Stimulated activated CD4-positive, alpha-beta T cell treated with anti-CD3 and anti-CD28 coated beads, Interleukin-4, amount 100 ng/mL, for 1 hour (primary cell): ENCODE data around the gene GRK1.

Experiments used
- DNase-seq: peaks from one replicate; pipeline ENCODE4 v3.0.0-alpha.2; 2020

The GRK1 gene

DNA sequence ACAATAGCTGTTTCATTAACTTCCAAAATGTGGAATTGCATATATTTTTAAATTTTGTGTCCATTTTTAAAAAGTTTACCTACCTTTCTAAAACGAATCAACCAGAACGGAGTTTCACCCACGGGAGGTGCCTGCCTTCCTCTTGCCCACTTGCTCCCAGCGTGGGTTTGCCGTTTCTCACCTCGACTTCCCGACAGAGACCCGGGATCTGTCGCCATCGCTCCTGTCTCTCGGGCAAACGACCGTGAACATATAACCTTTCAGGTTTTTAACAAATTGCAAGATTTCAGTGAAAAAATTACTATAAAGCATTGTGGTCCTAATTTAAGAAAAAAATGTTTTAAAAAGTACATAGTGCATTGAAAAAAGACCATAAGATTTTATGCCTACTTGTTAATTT, 96.2 kb downstream of the GRK1 start:
- no peak for DNase-seq

DNA sequence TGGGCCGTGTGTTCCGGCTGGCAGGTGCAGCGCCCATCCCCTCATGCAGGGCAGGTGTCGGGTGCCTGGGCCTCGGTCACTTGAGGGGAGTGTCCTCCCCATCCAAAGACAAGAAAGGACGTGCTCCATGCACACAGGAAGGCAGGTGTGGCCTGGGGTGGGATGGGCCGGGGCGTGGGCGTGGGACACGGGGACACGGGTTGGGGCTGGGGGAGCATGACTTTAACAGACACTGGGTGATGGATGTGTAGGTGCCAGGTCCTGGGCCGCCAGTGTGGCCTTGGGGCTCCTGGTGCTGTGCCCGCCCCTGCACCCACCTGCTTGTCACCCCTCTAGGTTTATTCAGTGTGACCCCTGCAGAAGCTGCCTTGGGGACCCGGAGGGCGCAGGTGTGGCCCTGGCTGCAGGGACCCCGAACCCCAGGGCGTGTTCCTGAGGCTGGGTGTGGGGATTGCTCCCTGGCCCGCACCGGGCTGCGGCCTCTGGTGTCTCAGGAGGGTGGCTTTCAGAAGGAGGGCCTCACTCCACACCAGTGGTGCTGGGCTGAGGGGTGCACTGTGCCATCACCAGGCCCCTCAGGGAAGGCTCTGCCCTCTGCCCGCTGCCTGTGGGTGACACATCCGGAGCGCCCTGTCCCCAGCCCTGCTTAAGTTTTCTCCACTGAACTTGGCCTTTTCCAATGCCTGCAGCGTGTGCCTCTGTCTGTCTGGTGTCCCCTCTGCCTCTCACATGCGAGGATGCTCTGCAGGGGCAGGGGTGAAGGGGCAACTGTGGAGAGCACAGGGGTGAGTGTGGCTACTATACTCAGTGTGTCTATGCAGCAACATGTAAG, 97.2 kb downstream of the GRK1 start:
- DNase-seq = no peak

DNA sequence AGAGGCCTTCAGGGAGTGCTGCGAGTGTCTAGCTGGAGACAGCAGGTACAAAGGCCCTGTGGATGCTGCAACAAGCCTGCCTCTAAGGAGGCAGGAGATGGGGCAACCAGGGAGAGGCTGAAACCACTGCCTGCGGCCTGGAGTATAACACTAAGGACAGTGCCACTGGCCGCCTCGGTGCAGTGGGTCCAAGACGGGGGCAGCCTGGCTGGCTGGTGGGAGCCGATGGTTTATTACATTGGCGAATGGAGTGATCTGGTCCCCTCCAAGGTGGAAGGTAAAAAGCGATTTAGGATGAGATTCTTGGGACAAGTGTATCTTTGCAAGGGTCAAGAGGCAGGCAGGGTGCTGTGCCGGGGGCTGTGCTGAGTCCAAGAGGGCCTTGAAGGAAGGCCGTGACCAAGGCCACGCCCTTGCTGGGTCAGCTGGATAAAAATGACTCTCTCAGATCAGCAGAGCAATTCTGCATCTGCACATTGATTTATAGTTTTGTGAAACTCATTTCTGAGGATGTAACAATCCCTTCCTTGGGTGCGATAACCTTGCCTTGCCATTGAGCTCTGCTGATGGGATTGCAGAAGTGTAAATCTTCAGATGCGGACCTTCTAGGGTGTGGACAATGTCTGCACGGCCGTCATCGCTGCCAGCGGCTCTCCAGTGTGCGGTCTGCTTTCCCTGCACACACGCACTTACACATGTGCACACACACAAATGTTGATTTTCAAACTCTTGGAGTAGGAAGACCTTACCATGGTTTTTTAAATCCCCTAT, 98.0 kb downstream of the GRK1 start:
- DNase-seq = no peak

DNA sequence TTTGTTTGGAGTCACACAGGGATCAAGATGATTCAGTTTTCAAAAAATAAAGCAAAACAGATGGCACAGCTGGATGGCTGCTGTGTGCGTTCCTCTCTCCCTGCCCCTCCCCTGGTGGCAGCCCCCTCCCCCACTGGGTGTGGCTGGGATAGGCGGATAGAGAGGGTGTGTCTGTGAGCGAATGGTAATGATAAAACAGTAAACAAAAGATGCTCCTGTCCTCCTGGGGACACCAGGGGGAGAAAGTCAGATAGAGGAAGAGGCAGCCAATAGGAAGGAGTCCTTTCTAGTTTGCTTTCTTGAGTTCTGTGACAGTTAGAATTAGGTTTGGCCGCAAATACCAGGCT, 98.5 kb downstream of the GRK1 start:
- DNase-seq = no peak

DNA sequence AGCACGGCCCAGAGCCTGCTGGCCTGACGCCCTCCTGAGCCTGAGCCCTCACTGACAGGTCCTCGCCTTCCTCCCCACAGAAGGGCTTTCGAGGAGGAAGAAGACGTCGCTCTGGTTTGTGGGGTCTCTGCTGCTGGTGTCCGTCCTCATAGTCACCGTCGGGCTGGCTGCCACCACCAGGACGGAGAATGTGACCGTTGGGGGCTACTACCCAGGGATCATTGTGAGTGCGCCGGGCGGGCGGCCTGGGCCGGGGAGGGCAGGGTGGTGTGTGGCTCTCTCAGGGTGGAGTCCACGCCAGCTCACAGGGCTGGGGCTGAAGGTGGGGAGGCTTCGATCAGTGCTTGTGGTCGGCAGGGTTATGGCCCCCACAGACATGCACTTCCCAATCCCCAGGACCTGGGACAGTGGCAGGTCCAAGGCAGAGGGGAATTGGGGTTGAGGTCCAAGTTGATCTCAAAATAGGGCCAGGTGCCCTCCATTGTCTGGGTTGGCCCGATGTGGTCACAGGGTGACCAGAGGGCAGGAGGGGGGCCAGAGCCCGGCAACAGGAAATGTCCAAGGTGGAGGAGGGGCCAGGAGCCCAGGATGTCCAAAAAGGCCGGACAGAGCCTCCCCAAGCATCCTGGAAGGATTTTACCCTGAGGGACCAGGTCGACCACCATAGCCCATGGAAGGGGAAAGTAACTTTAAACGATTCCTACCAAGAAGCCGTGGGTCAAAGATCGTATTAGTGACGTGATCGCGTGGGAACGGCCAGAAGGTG, 99.2 kb downstream of the GRK1 start:
- DNase-seq = no peak

DNA sequence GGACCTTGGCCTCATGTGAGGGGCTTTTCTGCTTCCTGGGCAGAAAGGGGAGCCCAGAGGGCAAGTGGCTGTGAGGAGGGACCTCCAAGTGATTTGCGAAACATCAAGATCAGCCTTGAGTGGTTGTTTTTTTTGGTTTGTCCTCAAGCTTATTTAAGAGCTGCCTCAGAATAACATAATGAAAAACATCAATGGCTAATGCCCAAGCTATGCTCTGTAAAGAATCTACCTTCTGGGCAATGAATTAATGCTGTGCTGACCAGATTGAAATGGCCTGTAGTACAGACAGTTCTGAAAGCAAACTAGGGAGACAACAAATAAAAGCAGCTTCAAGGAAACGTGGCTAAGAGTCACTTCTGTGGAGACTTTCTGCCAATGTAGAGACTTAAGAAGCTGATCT, 100.3 kb downstream of the GRK1 start:
- DNase-seq = no peak

DNA sequence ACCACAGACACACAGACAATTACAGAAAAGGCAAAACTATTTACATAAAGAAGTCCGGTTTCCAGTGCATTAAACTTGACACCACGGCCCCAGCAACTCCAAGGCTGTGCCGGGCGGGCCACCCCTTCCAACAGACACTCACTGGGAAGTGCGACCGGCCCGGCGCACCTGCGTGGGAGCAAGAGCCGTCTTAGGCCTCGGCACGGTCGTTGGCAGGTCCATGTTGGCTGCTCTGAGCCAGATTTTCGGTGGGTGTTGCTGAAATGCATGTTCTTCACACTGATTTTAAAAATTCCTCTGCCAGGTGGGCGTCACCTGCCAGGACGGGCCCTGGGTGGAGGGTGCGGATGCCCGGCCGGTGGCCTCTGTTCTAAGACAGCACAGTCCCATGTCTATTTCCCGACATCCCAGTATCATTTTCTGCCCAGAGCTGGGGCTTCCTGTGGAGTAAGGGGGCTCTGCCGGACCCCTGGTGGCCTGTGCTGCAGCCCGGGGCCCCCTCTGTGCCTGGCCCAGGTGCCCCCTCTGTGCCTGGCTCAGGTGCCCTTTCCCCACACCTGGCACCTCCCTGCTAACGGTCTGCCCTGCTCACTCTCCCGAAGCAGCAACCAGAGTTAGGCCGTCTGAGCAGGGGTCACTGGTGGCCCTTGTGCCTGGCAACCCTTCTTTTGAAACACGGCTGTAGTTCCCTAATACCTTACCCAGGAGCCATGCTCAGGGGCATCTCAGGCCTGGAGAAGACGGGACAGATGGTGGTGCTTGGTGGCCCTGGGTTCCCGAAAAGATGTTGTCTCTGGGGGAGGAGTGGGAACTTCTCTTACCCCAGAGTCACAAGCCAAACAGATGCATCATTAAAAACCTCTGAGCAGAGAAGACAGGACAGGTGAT, 101.2 kb downstream of the GRK1 start:
- no peak for DNase-seq

DNA sequence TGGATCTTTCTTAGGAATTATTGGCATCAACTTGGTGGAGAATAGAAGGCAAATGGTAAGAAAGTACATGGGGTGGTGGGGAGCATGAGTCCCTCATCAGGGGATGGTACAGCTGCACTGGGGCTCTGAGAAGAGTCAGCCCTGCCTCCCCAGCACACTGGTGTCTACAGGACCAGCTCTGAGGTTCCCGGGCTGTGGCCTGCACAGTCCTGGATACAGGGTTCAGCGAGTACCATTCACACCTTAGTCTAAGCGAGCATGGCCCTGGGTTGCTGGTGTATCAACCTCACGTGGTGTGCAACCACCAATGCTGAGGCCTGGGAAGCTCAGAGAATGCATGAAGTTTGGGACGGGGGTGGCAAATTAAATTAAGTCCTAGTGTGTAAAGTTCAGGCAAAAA, 102.1 kb downstream of the GRK1 start:
- DNase-seq = no peak

DNA sequence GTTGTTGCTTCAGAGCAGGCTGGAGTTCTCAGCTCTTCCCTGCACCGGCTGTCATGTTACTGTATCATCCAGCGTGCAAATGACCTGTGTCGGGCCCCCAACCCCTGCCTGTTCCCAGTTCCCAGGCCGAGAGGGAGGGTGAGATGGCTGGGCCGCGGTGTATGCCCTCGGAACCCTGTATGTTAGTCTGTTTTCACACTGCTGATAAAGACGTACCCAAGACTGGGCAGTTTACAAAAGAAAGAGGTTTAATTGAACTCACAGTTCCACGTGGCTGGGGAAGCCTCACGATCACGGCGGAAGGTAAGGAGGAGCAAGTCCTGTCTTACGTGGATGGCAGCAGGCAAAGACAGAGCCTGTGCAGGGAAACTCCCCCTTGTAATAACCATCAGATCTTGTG, 102.9 kb downstream of the GRK1 start:
- DNase-seq = no peak

DNA sequence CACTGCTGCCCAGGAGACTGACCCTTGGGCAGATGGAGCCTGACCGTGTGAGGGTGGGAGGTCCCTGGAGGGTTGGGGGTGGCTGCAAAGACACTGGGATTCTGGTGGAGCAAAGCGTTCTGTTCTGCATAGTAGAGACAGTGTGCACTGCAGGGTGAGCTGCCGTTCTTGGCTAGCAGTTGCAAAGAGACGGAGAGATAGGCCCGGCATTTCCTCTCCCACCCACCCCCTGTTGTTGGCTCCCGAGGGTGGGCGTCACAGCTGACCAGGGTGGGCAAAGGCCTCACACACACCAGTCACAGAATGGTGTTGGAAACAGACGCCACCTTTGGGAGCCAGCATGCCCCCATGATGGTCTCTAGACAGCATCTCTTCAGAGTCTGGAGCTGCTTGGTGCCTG, 103.4 kb downstream of the GRK1 start:
- DNase-seq = no peak

DNA sequence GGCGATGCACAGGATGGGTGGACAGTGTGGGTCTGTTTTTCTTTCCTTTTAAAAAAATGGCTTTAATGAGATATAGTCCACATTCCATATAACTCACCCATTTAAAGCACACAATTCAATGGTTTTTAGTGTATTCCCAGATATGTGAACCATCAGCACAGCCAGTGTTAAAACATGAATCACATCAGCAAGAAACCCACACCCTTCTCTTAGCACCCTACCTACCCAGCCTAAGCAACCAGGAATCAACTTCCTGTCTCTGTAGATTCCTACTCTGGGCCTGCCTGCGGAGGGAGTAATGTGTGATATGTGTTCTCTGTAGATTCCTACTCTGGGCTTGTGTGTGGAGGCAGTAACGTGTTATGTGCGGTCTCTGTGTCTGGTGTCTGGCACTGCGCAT, 103.9 kb downstream of the GRK1 start:
- DNase-seq = no peak

DNA sequence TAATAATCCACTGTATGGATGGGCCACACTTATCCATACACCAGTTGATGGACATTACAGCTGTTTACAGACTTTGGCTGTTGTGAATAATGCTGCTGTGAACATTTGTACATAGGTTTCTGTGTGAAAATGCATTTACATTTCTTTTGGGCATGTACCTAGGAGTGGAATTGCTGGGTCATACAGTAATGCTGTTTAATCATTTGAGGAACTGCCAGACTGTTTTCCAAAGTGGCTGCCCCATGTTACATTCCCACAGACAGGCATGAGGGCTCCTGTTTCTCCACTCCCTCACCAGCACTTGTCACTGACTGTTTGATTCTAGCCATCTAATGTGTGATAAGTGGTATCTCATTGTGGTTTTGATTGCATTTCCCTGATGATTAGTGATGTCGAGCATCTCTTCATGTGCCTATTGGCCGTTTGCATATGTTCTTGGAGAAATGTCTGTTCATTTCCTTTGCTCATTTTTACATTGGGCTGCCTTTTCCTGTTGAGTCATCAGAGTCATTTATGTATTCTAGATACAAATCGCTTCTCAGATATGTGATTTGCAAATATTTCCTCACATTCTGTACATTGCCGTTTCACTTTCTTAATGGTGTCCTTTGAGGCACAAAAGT, 104.8 kb downstream of the GRK1 start:
- no peak for DNase-seq

DNA sequence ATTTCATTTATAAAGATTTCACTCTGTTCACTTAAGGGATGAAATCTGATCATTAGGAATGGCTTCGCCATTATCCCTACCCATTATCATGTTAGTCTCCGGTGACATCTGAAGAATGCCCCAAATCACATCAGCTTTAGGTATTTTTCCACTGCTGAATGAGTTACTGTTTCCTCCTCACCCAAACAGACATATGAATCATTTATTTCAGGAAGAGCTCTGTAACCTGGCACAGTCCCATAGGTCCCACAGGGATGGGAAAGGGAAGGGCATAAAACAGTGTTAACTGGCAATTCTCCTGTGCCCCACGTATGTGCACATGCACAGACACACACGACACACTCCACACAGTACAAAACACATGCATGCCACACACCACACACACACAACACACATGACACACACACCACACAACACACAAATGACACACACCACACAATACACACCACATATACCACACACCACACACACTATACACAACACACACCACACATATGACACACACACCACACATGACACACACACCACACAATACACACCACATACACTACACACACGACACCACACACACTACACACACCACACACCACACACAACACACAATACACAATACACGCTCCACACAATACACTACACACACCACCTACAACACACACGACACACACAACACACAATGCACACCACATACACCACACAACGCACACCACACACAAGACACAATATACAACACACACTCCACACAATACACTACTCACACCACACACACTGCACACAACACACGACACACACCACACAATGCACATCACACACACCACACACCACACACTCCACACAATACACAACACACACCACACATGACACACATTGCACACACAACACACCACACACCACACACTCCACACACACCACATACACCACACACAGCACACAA, 107.4 kb downstream of the GRK1 start:
- DNase-seq = no peak

DNA sequence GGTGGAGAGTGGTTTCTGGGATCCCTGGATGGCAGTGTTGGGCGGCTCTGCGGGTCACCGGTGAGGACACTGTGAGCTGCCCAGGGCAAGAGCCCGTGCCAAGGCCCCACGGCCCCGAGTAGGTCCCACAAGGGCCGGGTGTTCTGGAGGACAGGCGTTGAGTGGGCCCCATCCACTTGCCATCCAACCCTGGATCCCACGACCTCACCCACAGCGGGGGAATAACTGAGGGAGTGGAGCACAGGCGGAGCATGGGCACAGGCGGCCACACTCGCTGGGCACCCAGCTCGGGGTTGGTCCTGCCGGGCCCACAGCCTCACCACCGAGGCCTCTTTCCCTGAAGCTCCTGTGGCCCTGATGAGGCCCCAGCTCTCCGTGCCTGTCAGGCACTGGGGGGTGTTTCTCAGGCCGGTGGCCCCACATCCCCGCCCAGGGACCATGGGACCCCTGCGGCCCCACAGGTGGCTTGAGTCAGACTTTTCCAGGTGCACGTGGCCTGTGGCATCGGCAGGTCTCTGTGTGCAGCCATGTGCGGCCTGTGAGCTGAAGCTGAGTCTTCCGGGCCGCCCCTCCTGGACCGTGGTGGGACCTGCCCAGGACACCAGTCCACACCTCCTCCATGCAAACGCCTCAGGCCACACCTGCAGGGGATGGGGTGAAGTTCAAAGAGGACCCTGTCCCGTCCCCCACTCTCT, 108.6 kb downstream of the GRK1 start:
- no peak for DNase-seq

DNA sequence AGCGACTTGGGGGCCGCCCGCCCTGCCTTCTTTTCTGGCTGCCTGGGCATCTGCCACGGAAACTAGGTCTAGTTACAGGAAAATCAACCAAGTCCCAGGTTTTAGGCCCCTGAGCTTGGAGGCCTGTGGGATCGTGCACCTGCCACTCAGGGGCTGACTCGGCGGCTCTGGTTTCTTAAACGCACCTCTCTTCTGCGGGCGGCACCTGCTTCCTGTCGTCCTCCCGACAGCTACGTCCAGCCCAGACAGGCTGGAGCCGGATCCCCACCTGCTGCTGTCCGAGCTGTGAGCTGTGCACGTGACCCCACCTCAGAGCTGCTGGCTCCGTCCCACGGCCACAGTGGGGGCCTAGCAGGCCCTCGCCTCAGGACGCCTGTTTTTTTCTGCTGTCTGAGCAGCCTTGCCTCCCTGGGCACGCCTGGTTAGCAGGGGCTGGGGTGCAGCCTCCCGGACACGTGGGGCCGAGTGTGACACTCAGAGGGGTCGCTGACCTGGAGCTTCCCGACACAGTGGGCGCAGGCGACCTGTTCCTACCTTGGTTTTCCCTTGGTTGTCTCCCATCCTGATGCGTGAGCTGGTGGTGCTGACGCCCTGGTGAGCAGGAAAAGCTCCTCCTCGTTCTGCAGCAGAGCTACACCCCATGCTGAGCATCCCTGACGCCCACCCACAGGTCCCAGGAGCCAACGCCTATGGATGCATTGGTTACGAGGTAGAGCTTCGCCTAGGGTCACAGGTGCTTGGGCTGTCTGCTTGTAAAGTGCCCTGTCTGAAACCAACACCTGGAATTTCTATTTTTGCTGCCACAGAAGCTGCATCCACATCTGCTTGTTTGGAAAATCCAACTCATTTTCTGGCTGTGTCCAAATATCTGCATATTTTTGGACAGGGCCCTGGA, 109.5 kb downstream of the GRK1 start:
- DNase-seq = no peak

DNA sequence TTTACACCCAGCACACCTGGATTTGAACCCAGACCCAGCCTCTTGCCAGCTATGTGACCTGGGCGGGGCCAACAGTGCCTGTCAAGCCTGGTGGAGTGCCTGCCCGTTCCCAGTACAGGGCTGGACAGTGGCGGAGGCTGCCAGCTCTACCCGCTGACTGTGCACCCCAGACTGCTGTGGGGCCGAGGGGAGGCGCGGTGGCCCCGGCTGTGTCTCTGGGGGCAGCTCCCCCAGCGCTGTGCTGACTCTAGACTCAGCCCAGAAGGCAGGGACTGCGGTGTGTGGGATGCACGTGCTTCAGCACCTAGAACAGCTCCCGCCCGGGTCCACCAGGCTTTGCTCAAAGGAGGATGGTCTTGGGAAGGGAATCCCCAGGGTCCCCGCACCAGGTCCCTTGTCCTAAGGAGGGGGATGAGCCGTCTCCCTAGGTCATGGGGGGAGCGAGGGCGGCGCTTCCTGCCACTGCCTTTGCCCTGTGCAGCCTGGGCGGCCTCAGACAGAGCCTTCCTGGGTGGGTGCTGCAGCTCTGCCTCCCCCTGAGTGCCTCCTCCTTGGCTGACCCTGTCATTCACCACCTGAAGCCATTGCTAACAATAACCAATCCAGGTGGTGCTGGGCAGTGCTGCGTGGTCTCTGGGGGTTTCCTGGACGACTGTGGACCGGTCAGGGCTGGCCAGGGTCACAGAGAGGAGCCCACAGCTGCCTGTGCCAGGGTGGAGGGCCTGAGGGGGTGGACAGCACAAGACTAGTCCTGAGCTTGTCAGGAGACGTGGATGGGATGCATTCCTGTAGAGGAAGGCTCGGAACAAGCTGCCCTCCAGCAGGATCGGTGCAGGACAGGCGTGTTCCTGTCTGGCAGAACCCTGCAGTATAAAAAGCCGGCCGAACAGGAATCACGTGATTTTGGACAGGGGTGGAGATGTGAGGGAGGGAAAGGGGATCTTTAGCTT, 110.6 kb downstream of the GRK1 start:
- DNase-seq = peak; percentile 16

DNA sequence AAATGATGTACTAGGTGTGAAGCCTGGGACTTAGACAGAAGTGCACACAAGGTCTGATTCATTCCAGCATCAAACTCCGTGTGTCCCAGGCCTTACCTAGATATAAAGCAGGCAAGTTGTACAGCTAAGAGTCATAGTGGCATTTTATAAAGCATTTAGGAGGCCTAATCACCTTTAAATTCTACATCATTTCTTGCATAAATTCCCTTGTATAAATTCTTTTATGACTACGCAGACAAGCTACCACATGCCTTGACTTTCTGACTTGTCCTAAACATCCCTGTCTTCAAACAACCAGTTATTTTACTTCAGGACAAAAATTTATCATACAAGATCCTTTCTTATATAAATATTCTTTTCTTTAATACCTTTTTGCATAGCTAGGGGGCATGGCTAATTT, 114.6 kb downstream of the GRK1 start:
- DNase-seq = no peak

DNA sequence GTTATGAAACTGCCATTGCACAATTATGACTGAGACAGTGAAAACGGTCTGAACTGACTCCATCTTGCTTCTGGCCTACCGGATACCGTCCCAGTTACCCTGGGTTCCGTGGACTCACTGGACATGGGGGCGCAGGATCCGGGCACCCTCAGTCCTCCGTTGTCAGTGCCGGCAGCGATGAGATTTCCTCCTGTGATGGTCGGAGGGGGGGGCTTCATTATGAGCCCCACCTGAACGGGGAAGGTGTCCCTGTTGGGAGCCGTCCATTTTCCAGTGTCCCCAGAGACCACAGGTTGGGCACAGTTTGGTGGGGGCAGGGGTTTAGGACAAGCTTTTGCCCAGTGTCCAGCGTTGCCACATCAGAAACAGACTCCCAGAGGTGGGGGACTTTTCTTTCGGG, 115.5 kb downstream of the GRK1 start:
- DNase-seq = no peak
